ENCODE results near the gene SYN1. TPM values are rescaled to one million over a fixed set of nuclear protein-coding genes. Genes with fewer than 3 reads are reported as not detected.

The SYN1 gene
- polyA plus RNA-seq, 1 donor (not counting 4 experiments of a cell fraction or from before 2014, with no cell fraction given), result 0.07 TPM

GRCh38 chrX:47651043-47651905 is 31.6 kb upstream of the SYN1 start:
- Histone ChIP-seq H3K27ac (ENCODE audit: control insufficient read depth, insufficient read depth, low read length) (peak overlapping the region; percentile 57), H3K9me3 (ENCODE audit: control insufficient read depth, low read depth, low read length) (no peaks in the 10 kb centered on the region), H3K79me2 (ENCODE audit: control insufficient read depth, insufficient read depth, low read length) (peaks cover 13% of the 10 kb centered on the region), H2AFZ (ENCODE audit: control insufficient read depth, low read length) (peak overlapping the region; percentile 53), H3K4me1 (ENCODE audit: control insufficient read depth, extremely low read depth, insufficient read depth, low read length) (peaks cover 16% of the 10 kb centered on the region), H3K36me3 (ENCODE audit: control insufficient read depth in 2 of 2, extremely low read depth in 1 of 2, insufficient read depth in 2 of 2, low read length in 2 of 2) (peaks cover 3 to 11% of the 10 kb centered on the region in 2 experiments), H3K4me2 (ENCODE audit: control insufficient read depth, extremely low read depth, insufficient read depth, low read depth, low read length) (peak overlapping the region; percentile 71), H4K20me1 (ENCODE audit: control insufficient read depth, extremely low read depth, insufficient read depth, low read length) (no peaks in the 10 kb centered on the region), H3K9me1 (ENCODE audit: control insufficient read depth, extremely low read depth, insufficient read depth, low read length) (peaks cover 2% of the 10 kb centered on the region), H3K9ac (ENCODE audit: control insufficient read depth, extremely low read depth, insufficient read depth, low read length) (peak overlapping the region; percentile 66), H3K27me3 (ENCODE audit: control insufficient read depth, extremely low read depth, insufficient read depth, low read length) (no peaks in the 10 kb centered on the region), H3K4me3 (ENCODE audit: control insufficient read depth in 2 of 3, extremely low read depth in 1 of 3, insufficient read depth in 2 of 3, low read depth in 1 of 3, low read length in 3 of 3) (peak overlapping the region; percentile 16 to 57 (median 36))
- FAIRE-seq (no peak), DNase-seq (ENCODE audit: low read depth, low spot score) (no peak)
- dilution Hi-C loops (cut with MboI; ENCODE audit: extremely low pct_ligation_motif_present, low sequenced_read_pairs), result no loop called here
- TF ChIP-seq CTCF (optimal IDR thresholded peaks at IDR 0.05 in 1 of 3, IDR thresholded peaks at IDR 0.05 in 1 of 3, conservative IDR thresholded peaks at IDR 0.05 in 1 of 3; ENCODE audit: extremely low read depth in 1 of 3, insufficient read depth in 2 of 3, low read length in 3 of 3), result no peak
- no peak for TF ChIP-seq EZH2 (IDR thresholded peaks at IDR 0.05; ENCODE audit: low read length)

DNA sequence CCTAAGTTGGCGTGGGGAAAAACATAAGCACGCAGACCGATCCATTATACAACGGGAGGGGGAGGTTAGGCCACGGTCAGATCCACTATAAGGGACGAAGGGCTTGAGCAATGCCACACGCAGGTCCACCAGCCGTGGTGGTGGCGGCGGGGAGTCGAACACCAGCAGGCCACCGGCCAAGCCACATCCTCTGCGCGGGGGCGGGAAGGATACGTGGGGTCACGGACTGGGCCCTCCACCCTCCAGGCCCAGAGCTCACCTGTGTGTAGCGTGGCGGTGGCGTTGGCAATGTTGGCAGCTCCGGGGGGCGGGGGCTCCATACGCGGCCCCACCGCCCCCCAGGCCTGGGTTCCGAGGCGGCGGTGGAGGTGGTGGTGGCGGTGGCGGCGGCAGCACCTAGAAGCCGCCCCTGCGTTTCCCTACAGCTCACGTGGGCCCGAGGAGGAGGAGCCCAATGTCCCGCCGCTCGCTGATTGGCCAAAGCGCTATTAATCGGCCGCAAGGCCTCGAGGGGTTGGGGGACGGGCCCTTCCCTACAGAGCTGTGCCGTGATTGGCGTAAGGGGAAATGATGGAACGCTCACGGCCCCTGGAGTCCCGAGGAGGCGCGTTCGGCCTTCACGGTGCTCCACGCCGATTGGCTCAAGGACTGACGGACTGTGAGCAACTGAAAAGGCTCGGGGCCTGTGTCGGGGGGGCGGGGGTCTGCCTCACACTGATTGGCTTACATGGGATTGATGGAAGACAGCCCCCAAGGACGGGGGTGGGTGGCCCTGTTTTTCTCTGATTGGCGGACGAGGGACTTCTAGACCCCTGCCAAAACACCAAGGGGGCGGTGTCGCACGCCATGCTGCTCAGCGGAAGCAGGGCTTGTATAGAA is 30.7 kb upstream of the SYN1 start, which contains the start of gene ELK1:
Gene ELK1, minus strand, starts transcription at position 400 of the 879 bp plus-strand sequence. CDS start 9,122 bp downstream, outside the sequence.
- dilution Hi-C loops (cut with MboI; ENCODE audit: extremely low pct_ligation_motif_present, low sequenced_read_pairs), result no loop called here
- Histone ChIP-seq H3K36me3 (ENCODE audit: control insufficient read depth in 2 of 2, extremely low read depth in 1 of 2, insufficient read depth in 2 of 2, low read length in 2 of 2) (peaks cover 2 to 11% of the 10 kb centered on the region in 2 experiments), H3K27ac (ENCODE audit: control insufficient read depth, insufficient read depth, low read length) (peak within 1 kb of the TSS; percentile 76), H3K9me1 (ENCODE audit: control insufficient read depth, extremely low read depth, insufficient read depth, low read length) (peaks cover 2% of the 10 kb centered on the region), H3K4me3 (ENCODE audit: control insufficient read depth in 2 of 3, extremely low read depth in 1 of 3, insufficient read depth in 2 of 3, low read depth in 1 of 3, low read length in 3 of 3) (peak within 1 kb of the TSS; percentile 73 to 77 (median 74)), H3K4me1 (ENCODE audit: control insufficient read depth, extremely low read depth, insufficient read depth, low read length) (peaks cover 16% of the 10 kb centered on the region), H3K79me2 (ENCODE audit: control insufficient read depth, insufficient read depth, low read length) (peaks cover 13% of the 10 kb centered on the region), H3K4me2 (ENCODE audit: control insufficient read depth, extremely low read depth, insufficient read depth, low read depth, low read length) (peak within 1 kb of the TSS; percentile 80), H3K9me3 (ENCODE audit: control insufficient read depth, low read depth, low read length) (no peaks in the 10 kb centered on the region), H4K20me1 (ENCODE audit: control insufficient read depth, extremely low read depth, insufficient read depth, low read length) (no peaks in the 10 kb centered on the region), H3K27me3 (ENCODE audit: control insufficient read depth, extremely low read depth, insufficient read depth, low read length) (no peaks in the 10 kb centered on the region), H2AFZ (ENCODE audit: control insufficient read depth, low read length) (peak within 1 kb of the TSS; percentile 53), H3K9ac (ENCODE audit: control insufficient read depth, extremely low read depth, insufficient read depth, low read length) (peak within 1 kb of the TSS; percentile 82)
- DNase-seq (ENCODE audit: low read depth, low spot score) (peak; percentile 78), FAIRE-seq (no peak)
- no peak for TF ChIP-seq EZH2 (IDR thresholded peaks at IDR 0.05; ENCODE audit: low read length)
- TF ChIP-seq CTCF (optimal IDR thresholded peaks at IDR 0.05 in 1 of 3, IDR thresholded peaks at IDR 0.05 in 1 of 3, conservative IDR thresholded peaks at IDR 0.05 in 1 of 3; ENCODE audit: extremely low read depth in 1 of 3, insufficient read depth in 2 of 3, low read length in 3 of 3), result no peak
